Cardiac septum (tissue), 1 donor: ENCODE results near the gene FAM151A. TPM values are rescaled to one million over a fixed set of nuclear protein-coding genes. Genes with fewer than 3 reads are reported as not detected.
A peak's percentile ranks its signal among the peaks of the same experiment; 100 is the strongest.

Experiments
- DNase-seq: peaks from one replicate; pipeline ENCODE4 v3.0.0-alpha.2; 2020; ENCODE audit warnings: low spot score
- intact Hi-C: fragments of 100-400 bp; cut with DNase I; formaldehyde crosslinking; loops from one replicate; pipeline ENCODE4 v1.14.0; 2022
- total RNA-seq: library from RNA; stranded (reverse); fragmentation: NEBNext Ultra II Directional; extraction: Animal tissue kit (Norgen Biotek cat#: 25700); gene quantifications from one replicate; pipeline ENCODE4 v1.2.1, GENCODE V29; 2021
- donor health status: DM: no; HTN: no; CAD: no.

FAM151A gene
- total RNA-seq, 1 donor from 2014 or later: 0.22 TPM

GRCh38 chr1:54585181-54586066 lies 37.9 kb downstream of the FAM151A start:
- DNase-seq: peak; percentile 87
- intact Hi-C loops: loop anchor here (1.0 kb wide), 1 partner anchor 38 kb away; no protein-coding TSS in a partner anchor

DNA sequence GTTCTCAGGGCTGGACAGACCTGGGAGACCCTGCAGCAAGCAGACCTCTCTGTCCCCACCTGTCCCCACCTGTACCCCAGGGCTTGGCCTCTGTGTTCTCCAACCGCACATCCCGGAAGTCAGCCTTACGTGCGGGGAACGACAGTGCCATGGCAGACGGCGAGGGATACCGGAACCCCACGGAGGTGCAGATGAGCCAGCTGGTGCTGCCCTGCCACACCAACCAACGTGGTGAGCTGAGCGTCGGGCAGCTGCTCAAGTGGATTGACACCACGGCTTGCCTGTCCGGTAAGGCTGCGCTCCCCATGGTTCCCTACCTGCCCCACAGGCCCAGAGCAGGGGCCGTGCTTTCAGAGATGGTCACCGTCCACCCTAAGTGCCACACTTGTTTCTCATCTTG lies 38.8 kb downstream of the FAM151A start:
- intact Hi-C loops: no loop called here
- no peak for DNase-seq

DNA sequence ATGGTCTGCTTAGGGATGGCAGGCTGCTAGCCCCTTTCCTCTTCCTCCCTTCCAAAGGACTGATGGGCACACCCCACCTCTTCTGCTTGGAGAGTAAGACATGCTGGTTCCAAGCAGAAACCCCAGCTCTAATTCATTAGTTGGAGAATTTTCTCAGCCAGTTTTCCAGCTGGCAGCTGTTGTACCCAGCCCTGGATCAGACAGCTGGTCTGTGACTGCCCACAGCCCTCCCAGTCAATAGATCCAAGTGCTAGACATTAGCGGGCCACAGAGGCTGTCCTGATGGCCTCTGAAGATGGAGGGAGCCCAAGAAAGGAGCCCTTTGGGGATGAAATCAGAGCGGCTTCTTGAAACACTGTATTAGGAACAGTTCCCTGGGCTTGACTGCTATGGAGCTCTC lies 39.5 kb downstream of the FAM151A start:
- no peak for DNase-seq
- intact Hi-C loops: no loop called here

GRCh38 chr1:54583307-54583686 lies 40.0 kb downstream of the FAM151A start:
- no peak for DNase-seq
- intact Hi-C loops: no loop called here

GRCh38 chr1:54582566-54583306 lies 40.6 kb downstream of the FAM151A start:
- DNase-seq: no peak
- intact Hi-C loops: no loop called here

DNA sequence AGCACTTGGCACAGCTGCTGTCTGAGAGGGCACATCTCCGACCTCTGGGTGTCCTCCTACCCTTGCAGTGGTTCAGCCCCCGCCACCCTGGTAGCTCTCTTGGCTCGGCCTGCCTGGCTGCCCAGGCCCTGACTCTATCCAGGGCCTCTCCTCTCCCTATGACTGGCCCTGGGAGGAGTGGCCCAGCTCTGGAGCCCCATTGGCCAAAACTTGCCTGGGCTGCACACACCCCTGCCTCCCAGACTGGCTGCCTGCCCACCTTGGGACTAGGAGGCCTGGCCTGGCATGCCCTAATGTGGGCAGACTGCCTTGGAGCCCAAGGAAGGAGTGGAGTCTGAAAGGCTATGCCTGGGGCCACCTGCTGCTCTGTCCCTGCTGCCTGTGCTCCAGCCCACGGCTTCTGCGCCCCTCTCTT lies 41.7 kb downstream of the FAM151A start:
- DNase-seq: peak; percentile 94
- intact Hi-C loops: loop anchor here (1.0 kb wide), 1 partner anchor 34 kb away; no protein-coding TSS in a partner anchor

DNA sequence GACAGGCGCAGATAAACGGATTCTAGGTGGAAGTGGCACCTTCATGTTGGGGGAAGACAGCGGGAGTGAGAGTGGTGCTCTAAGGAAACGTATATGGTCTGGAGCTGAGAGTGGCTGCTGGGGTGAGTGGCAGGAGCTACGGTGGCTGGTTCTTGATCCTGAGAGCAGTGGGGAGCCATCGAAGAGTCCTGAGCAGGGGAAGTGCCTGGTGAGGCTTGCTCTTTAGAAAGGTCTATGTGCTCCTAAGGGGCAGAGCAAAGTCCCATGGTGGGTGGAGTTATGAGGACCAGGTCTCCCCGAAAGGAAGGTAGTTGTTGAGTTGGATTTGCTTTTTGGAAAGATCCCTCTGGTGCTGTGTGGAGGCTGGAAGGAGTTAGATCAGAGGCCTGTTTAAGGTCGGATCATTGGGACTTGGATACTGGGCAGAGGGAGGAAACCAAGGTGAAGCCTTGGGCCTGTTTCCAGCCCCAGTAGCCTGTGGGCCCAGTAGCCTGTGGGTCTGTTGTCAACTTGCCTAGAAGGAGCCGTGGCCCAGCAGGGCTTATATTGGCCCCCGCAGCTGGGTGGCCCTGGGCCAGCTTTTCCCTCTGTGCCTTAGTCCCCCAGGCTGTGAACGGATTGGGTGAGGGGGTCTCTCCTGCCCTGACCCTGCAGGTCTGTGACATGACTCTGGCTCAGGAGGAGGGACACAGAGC lies 42.3 kb downstream of the FAM151A start:
- no peak for DNase-seq
- intact Hi-C loops: loop anchor here (1.0 kb wide), 1 partner anchor 34 kb away; no protein-coding TSS in a partner anchor

- intact Hi-C loops: no loop called here
- DNase-seq: no peak
These were observed 44.0 kb downstream of the FAM151A start for GRCh38 chr1:54579337-54579781.

- intact Hi-C loops: no loop called here
- peak; percentile 92 for DNase-seq
These were observed 45.7 kb downstream of the FAM151A start for GRCh38 chr1:54577612-54578011.

DNA sequence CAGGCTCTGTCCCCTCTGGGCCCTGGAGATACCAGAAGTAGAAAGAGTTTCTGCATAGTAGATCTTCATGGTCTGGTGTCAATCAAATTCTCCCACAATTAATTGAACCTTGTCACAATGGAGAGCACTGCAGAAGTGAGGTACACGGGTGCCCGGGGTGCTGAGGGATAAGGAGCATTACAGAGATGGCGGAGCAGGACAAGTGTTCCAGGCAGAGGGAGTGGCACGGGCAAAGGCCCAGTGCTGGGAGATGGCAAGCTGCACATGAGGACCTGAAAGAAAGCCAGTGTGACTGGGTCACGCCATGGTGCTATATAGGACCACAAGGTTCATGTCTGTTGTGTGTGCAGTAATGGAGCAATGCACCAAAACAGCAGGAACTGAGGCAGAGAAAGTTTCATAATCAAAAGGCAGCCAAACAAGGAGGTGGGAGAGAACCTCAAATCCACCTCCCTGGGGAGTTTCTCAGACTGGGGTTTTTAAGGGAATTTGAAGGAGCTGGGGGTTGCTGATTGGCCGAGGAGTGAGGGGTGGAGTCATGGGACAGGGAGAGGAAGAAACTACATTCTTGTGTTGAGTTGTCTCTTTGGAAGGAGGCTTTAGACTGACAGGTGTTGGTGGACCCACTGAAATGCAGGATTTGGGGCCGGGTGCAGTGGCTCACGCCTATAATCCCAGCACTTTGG lies 47.6 kb downstream of the FAM151A start:
- no peak for DNase-seq
- intact Hi-C loops: no loop called here

DNA sequence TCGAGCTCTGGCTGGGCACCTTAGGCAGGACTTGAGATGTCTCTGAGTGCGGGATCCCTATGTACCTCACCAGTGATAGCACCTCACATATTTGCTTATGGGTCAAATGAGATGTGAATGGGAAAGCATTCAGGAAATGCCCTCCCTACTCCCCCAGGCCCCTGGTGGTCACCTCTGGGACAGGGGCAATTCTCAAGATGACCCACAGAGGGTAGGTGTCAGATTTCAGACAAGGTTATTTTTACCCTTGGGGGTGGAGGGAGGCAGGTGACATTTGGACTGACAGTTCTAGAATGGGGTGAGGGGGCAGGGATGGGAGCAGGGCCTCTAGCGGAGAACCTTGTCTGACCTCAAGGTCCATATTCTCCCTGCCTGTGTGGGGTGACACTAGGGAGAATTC lies 48.2 kb downstream of the FAM151A start:
- intact Hi-C loops: no loop called here
- no peak for DNase-seq

DNA sequence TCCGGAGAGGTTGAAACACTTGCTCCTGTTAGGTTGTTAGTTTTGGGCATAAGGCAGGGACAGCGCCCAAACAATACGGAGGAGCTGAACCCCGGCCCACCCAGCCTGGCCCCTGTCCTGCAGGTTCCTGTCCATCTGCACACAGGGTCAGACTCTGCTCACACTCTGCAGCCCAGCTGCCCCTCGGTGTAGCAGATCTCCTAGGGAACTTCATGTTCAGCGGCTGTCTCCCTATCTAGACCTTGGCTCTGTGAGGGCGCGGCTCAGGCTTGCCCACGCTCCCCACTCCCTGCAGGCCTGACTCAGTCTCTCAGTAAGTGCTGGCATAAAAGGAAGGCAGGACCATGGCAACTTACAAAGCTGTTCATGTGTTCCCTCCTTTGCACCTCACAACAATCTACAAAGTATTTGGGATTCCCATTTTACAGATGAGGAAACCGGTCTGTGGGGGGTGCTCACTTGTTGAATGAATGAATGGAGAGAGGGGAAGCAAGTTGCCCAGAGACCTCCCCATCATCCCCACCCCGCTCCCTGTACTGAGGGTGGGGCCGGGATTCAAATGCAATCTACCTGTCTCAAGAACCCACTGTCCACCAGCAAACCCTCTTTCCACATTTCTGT lies 49.1 kb downstream of the FAM151A start:
- DNase-seq: peak; percentile 68
- intact Hi-C loops: no loop called here

DNA sequence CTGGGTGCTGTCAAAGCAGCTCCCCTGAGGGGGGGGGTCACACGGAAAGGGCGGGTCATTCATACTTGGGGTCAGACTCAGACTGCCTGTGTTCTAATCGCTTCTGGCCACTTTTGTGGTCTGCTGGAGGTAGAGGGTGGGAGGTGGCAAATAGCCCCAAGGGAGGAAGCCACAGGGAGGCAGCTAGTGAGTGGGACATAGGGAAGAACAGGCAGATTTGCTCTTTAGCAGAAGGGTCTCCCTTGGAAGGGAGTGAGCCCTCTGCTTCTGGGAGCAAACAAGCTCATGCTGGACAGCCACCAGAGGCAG lies 50.8 kb downstream of the FAM151A start:
- no peak for DNase-seq
- intact Hi-C loops: no loop called here

DNA sequence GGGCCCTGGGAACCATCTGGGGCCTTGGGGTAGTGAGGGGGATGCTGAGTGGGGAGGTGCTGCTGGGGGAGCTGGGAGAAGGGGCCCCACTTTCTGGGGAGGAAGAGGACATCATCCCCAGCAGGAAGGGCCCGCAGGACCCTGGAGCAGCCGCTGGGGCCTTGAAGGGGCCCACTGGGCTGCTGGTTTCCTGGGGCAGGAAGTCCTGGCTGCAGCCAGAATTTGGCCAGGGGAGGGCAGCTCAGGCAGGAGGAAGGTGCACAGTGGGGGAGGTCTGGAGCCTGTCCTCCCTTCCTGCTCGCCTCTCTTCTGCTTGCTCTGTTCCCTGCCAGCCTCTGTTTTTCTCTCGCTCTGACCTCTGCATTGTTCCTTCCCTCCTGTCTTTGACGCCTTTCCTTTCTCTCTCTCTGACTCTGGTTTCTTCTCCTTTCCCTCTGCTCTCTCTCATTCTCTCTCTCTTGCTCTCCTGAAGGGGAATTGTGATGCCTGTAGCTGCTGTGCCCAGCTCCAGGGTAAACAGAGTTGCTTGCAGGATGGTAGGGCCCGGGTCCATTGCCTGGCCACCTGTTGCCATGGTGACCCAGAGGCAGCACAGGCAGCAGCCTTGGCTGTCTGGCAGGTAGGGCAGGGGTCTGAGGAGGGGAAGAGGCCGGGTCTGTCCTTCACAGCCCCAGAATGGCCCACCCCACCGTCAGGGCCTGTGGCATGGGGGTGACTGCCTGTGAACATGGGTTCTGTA lies 51.4 kb downstream of the FAM151A start:
- intact Hi-C loops: no loop called here
- DNase-seq: peak; percentile 70

GRCh38 chr1:54571326-54571725 lies 52.0 kb downstream of the FAM151A start:
- intact Hi-C loops: no loop called here
- DNase-seq: peak; percentile 38

GRCh38 chr1:54570161-54570560 lies 53.2 kb downstream of the FAM151A start:
- DNase-seq: no peak
- intact Hi-C loops: no loop called here

DNA sequence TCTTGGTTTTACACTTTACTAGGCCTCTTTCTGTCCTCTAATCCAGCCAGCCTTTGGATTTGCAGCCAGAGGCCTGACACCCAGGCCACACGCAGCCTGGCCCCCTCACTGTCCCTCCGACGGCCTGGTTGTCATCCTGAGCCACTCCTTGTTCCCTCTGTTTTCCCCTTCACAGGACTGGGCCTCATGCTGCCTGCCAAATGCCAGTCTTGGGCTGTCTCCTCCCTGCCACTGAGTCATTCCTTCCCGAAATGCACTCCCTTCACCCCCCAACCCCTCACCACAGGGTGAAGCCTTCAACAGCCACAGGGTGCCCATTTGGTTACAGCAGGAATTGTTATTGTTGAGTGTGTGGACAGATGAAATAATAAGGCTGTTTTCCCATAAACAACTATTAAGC lies 54.0 kb downstream of the FAM151A start:
- no peak for DNase-seq
- intact Hi-C loops: no loop called here

DNA sequence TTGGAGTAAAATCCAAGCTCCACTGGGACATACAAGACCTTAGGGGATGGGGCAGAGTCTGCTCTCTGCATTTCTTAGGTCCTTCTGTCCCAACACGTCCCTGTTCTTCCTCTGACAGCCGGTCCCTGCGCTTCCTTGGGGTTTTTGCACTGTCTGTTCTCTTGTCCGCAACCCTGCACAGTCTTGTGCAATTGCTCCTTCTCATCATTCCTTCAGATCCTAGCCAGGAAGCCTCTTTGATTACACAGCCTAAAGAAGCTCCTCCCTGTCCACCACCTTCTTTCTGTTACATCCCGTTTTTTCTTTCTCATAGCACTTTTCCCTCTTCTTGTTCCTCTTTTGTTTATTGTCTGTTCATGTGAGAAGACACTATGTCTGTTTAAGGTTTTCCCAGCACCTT lies 55.4 kb downstream of the FAM151A start:
- intact Hi-C loops: no loop called here
- DNase-seq: no peak
